GM18505 (cell line): ENCODE measurements around the gene U2AF1L4.

ENCODE experiments used
- ATAC-seq: cut with Tn5 transposase; IDR thresholded peaks from one replicate; pipeline ENCODE4 v1.9.1; 2021; ENCODE audit not compliant: unreplicated experiment
- POLR2A ChIP-seq: IDR thresholded peaks from 4 replicates; pipeline ENCODE4 v1.6.1; 2011; ENCODE audit warnings: borderline replicate concordance; ENCODE audit not compliant: insufficient read depth, insufficient read length; ENCODE audit errors: extremely low read depth

U2AF1L4 gene

GRCh38 chr19:35738021-35738886 is 7.0 kb downstream of the U2AF1L4 start:
- ATAC-seq = no peak
- TF ChIP-seq POLR2A = no peak

- ATAC-seq = no peak
- peak; percentile 12 for TF ChIP-seq POLR2A
Measured at GRCh38 chr19:35736913-35737886, 8.0 kb downstream of the U2AF1L4 start.

- TF ChIP-seq POLR2A = no peak
- ATAC-seq = no peak
Measured at GRCh38 chr19:35734889-35735288, 10.3 kb downstream of the U2AF1L4 start.

GRCh38 chr19:35734273-35734672 is 10.9 kb downstream of the U2AF1L4 start:
- ATAC-seq = no peak
- no peak for TF ChIP-seq POLR2A

GRCh38 chr19:35733180-35734125 is 11.8 kb downstream of the U2AF1L4 start:
- TF ChIP-seq POLR2A = no peak
- ATAC-seq = no peak

- ATAC-seq = no peak
- no peak for TF ChIP-seq POLR2A
Measured at GRCh38 chr19:35732540-35733179, 12.6 kb downstream of the U2AF1L4 start.

- no peak for TF ChIP-seq POLR2A
- ATAC-seq = no peak
Measured at GRCh38 chr19:35731779-35732405, 13.3 kb downstream of the U2AF1L4 start.

- no peak for TF ChIP-seq POLR2A
Measured at GRCh38 chr19:35731353-35731752, 13.9 kb downstream of the U2AF1L4 start.

GRCh38 chr19:35730326-35730725 is 14.9 kb downstream of the U2AF1L4 start:
- no peak for TF ChIP-seq POLR2A
- ATAC-seq = no peak

More at GRCh38 chr19:35731353-35731752, 13.9 kb downstream of the U2AF1L4 start:
- no peak for ATAC-seq

- ATAC-seq = no peak
- TF ChIP-seq POLR2A = no peak
Measured at GRCh38 chr19:35729763-35730162, 15.5 kb downstream of the U2AF1L4 start.

GRCh38 chr19:35729021-35729420 is 16.2 kb downstream of the U2AF1L4 start:
- no peak for ATAC-seq
- TF ChIP-seq POLR2A = no peak
